H1 (cell line): ENCODE results near the gene PHRF1. TPM values are rescaled to one million over a fixed set of nuclear protein-coding genes. Genes with fewer than 3 reads are reported as not detected.

Source experiments
- CTCF ChIA-PET: fragments of 300-600 bp; sonication (Branson Sonifier 250); formaldehyde crosslinking; loops from one replicate; lab custom pipeline; 2021; ENCODE audit not compliant: partially characterized antibody; lab: Charles Lee
- POLR2A ChIA-PET: fragments of 300-600 bp; sonication (Branson Sonifier 250); formaldehyde crosslinking; loops from one replicate; lab custom pipeline; 2021; ENCODE audit warnings: inconsistent platforms; ENCODE audit not compliant: partially characterized antibody; lab: Charles Lee
- DNase-seq, 2 experiments: peaks; one replicate each; pipeline versions ENCODE4 v3.0.0 to v3.0.0-alpha.2; 2010 to 2022; ENCODE audit warnings: low spot score in 2 of 2, low read depth in 1 of 2, mixed read lengths in 1 of 2
- FAIRE-seq: peaks from 2 replicates; lab custom pipeline; 2011; peaks lifted over from hg19 to GRCh38; lab: Jason Lieb, UNC
- H2AFZ ChIP-seq: 2 replicates; pipeline ENCODE4 v1.8.1; 2012; ENCODE audit warnings: low read length, inconsistent platforms
- H2AK5ac ChIP-seq: 2 replicates; pipeline ENCODE4 v1.6.1; 2013; ENCODE audit warnings: low read depth, low read length
- H2BK120ac ChIP-seq: replicated peaks from 2 replicates; pipeline ENCODE3; 2013; ENCODE audit warnings: low read depth, low read length, inconsistent platforms
- H2BK12ac ChIP-seq: 2 replicates; pipeline ENCODE4 v1.6.1; 2013; ENCODE audit warnings: low read depth, low read length
- H2BK15ac ChIP-seq: 2 replicates; pipeline ENCODE4 v1.6.1; 2013; ENCODE audit warnings: low read length
- H2BK20ac ChIP-seq: 2 replicates; pipeline ENCODE4 v1.6.1; 2013; ENCODE audit warnings: low read length
- H2BK5ac ChIP-seq: 2 replicates; pipeline ENCODE4 v1.6.1; 2013; ENCODE audit warnings: low read depth, low read length
- H3K14ac ChIP-seq: 2 replicates; pipeline ENCODE4 v1.6.1; 2013; ENCODE audit warnings: inconsistent platforms; ENCODE audit not compliant: insufficient read length
- H3K18ac ChIP-seq: 2 replicates; pipeline ENCODE4 v1.6.1; 2013; ENCODE audit warnings: low read length; ENCODE audit errors: extremely low read depth
- H3K23ac ChIP-seq: 2 replicates; pipeline ENCODE4 v1.6.1; 2013; ENCODE audit warnings: inconsistent platforms; ENCODE audit not compliant: insufficient read length
- H3K23me2 ChIP-seq: 2 replicates; pipeline ENCODE4 v1.6.1; 2013; ENCODE audit warnings: low read depth, low read length
- H3K27ac ChIP-seq: 2 replicates; pipeline ENCODE4 v1.6.1; 2011; ENCODE audit warnings: low read depth, low read length, inconsistent platforms
- H3K27me3 ChIP-seq, 4 experiments: replicated peaks in 1 of 4; 1 replicate in 1 of 4; 2 replicates in 3 of 4; pipeline versions ENCODE4 v1.6.1 to v1.8.1; 2011 to 2013; ENCODE audit warnings: low read length in 3 of 4, mild to moderate bottlenecking in 3 of 4, inconsistent platforms in 2 of 4, mixed read lengths in 2 of 4, moderate library complexity in 1 of 4; ENCODE audit not compliant: control insufficient read depth in 3 of 4, insufficient read depth in 3 of 4; ENCODE audit errors: extremely low read depth in 1 of 4
- H3K36me3 ChIP-seq, 4 experiments: 2 replicates each; pipeline versions ENCODE4 v1.6.1 to v1.8.1; 2011 to 2013; ENCODE audit warnings: mild to moderate bottlenecking in 4 of 4, low read length in 3 of 4, moderate library complexity in 2 of 4, control low read depth in 1 of 4, inconsistent platforms in 1 of 4; ENCODE audit not compliant: insufficient read depth in 4 of 4, control insufficient read depth in 2 of 4
- H3K4ac ChIP-seq: replicated peaks from 2 replicates; pipeline ENCODE3; 2013; ENCODE audit warnings: low read length, low read depth, mixed read lengths, inconsistent platforms; ENCODE audit not compliant: insufficient read length
- H3K4me1 ChIP-seq, 4 experiments: replicated peaks in 1 of 4; 1 replicate in 1 of 4; 2 replicates in 3 of 4; pipeline versions ENCODE4 v1.6.1 to v1.8.1; 2011 to 2013; ENCODE audit warnings: low read length in 3 of 4, inconsistent platforms in 2 of 4, mixed read lengths in 1 of 4; ENCODE audit not compliant: insufficient read depth in 4 of 4, control insufficient read depth in 3 of 4
- H3K4me2 ChIP-seq, 2 experiments: 2 replicates each; pipeline versions ENCODE4 v1.6.1 to v1.8.1; 2011 to 2013; ENCODE audit warnings: low read depth in 2 of 2, low read length in 2 of 2, control low read depth in 1 of 2, inconsistent platforms in 1 of 2, mild to moderate bottlenecking in 1 of 2; ENCODE audit not compliant: insufficient read depth in 1 of 2
- H3K4me3 ChIP-seq, 4 experiments: fragments of 200-600, 300-600 bp in 1 of 4; sonication (generic), shearing (Covaris generic), sonication (Bioruptor Twin) in 1 of 4; 2 replicates each; pipeline versions ENCODE4 v1.5.1 to v1.8.1; 2011 to 2016; ENCODE audit warnings: low read length in 4 of 4, low read depth in 3 of 4, control low read depth in 2 of 4, inconsistent platforms in 2 of 4, mild to moderate bottlenecking in 2 of 4, mixed read lengths in 1 of 4, moderate library complexity in 1 of 4; ENCODE audit not compliant: insufficient read depth in 2 of 4; ENCODE audit errors: extremely low read depth in 1 of 4
- H3K56ac ChIP-seq: replicated peaks from 2 replicates; pipeline ENCODE3; 2013; ENCODE audit warnings: low read depth, mild to moderate bottlenecking, mixed read lengths, low read length, inconsistent platforms; ENCODE audit not compliant: insufficient read length
- H3K79me1 ChIP-seq: 2 replicates; pipeline ENCODE4 v1.6.1; 2013; ENCODE audit warnings: low read depth, low read length, control low read depth
- H3K79me2 ChIP-seq, 2 experiments: 2 replicates each; pipeline versions ENCODE4 v1.6.1 to v1.8.1; 2012 to 2013; ENCODE audit warnings: low read length in 2 of 2, mild to moderate bottlenecking in 2 of 2, inconsistent platforms in 1 of 2; ENCODE audit not compliant: insufficient read depth in 2 of 2, control insufficient read depth in 1 of 2
- H3K9ac ChIP-seq, 4 experiments: replicated peaks in 1 of 4; 1 replicate in 1 of 4; 2 replicates in 3 of 4; pipeline versions ENCODE4 v1.6.1 to v1.8.1; 2011 to 2013; ENCODE audit warnings: low read depth in 3 of 4, low read length in 3 of 4, control low read depth in 2 of 4, mild to moderate bottlenecking in 2 of 4, moderate library complexity in 2 of 4, inconsistent platforms in 1 of 4; ENCODE audit errors: extremely low read depth in 1 of 4
- H3K9me3 ChIP-seq, 2 experiments: 2 replicates each; pipeline versions ENCODE4 v1.6.1 to v1.8.1; 2012 to 2013; ENCODE audit warnings: mild to moderate bottlenecking in 2 of 2, moderate library complexity in 2 of 2, control low read depth in 1 of 2, inconsistent platforms in 1 of 2, low read depth in 1 of 2, low read length in 1 of 2, mixed read lengths in 1 of 2; ENCODE audit not compliant: insufficient read depth in 2 of 2
- H4K20me1 ChIP-seq, 2 experiments: replicated peaks in 1 of 2; 2 replicates each; pipeline versions ENCODE3 to v1.8.1; 2011 to 2013; ENCODE audit warnings: inconsistent platforms in 2 of 2, low read length in 2 of 2, mild to moderate bottlenecking in 1 of 2; ENCODE audit not compliant: insufficient read depth in 2 of 2, control insufficient read depth in 1 of 2
- H4K5ac ChIP-seq: 2 replicates; pipeline ENCODE4 v1.6.1; 2013; ENCODE audit warnings: low read length, low read depth, mixed read lengths, inconsistent platforms; ENCODE audit not compliant: insufficient read length
- H4K8ac ChIP-seq: 2 replicates; pipeline ENCODE4 v1.8.0; 2013; ENCODE audit warnings: mild to moderate bottlenecking, moderate library complexity, low read length, inconsistent platforms; ENCODE audit not compliant: insufficient read depth; ENCODE audit errors: extremely low read depth
- H4K91ac ChIP-seq: replicated peaks from 2 replicates; pipeline ENCODE3; 2013; ENCODE audit warnings: low read length, mixed read lengths, inconsistent platforms; ENCODE audit not compliant: insufficient read length
- FOSL1 ChIP-seq: IDR thresholded peaks from 2 replicates; pipeline ENCODE4 v1.6.1; 2011; ENCODE audit warnings: mild to moderate bottlenecking, low read depth, low read length, moderate library complexity; ENCODE audit not compliant: insufficient read depth
- HDAC6 ChIP-seq: IDR thresholded peaks from one replicate; pipeline ENCODE4 v1.7.1; 2012; ENCODE audit warnings: low read depth, mild to moderate bottlenecking, inconsistent platforms, low read length, moderate library complexity
- POU5F1 ChIP-seq: IDR thresholded peaks from 2 replicates; pipeline ENCODE4 v1.6.1; 2011; ENCODE audit warnings: low read depth, mild to moderate bottlenecking, low read length, moderate library complexity
- SRF ChIP-seq: IDR thresholded peaks from 2 replicates; pipeline ENCODE4 v1.6.1; 2011; ENCODE audit warnings: mild to moderate bottlenecking, low read depth, low read length, moderate library complexity
- TCF12 ChIP-seq: IDR thresholded peaks from 2 replicates; pipeline ENCODE4 v1.6.1; 2011; ENCODE audit warnings: low read depth, mild to moderate bottlenecking, low read length
- WGBS, 2 experiments: shearing (Covaris generic) in 1 of 2; methylation state at CpG; one replicate each; pipeline versions ENCODE4 v1.1.6 to v1.1.7; 2013 to 2015; ENCODE audit warnings: low lambda C conversion rate in 2 of 2, mixed read lengths in 2 of 2, inconsistent platforms in 1 of 2, low coverage in 1 of 2, missing lambda C conversion rate in 1 of 2; ENCODE audit not compliant: insufficient replicate concordance in 2 of 2, insufficient coverage in 1 of 2, insufficient read length in 1 of 2; ENCODE audit errors: extremely low coverage in 1 of 2, missing lambda C conversion rate in 1 of 2; 5-methylcytosine and 5-hydroxymethylcytosine counted together
- polyA plus RNA-seq, 7 experiments: library from polyadenylated mRNA; depleted of rRNA in 3 of 7; stranded (reverse) in 5 of 7; unstranded in 2 of 7; fragments of >200 nt in 5 of 7; fragments of 200-250 nt in 2 of 7; gene quantifications; 1 replicate in 5 of 7; 2 replicates in 1 of 7; 4 replicates in 1 of 7; pipeline versions ENCODE4 v1.2.1 to v1.2.3, GENCODE V29; 2011 to 2013; ENCODE audit warnings: missing spikeins in 2 of 7, mixed read lengths in 2 of 7
- total RNA-seq: library from RNA; stranded (reverse); fragmentation: NEBNext Ultra II Directional; extraction: Animal tissue kit (Norgen Biotek cat#: 25700); gene quantifications from 2 replicates; pipeline ENCODE4 v1.2.1, GENCODE V29; 2021

PHRF1 gene
- total and polyA plus RNA-seq, 2 of the 8 experiments (the other 6 are each of a cell fraction or from before 2014, with no cell fraction given), result 13.4 to 37.3 TPM

GRCh38 chr11:578276-579035 is 2.2 kb downstream of the PHRF1 start:
- Histone ChIP-seq H3K18ac (no peak overlapping the region), H3K27ac (no peak overlapping the region), H3K79me2 (peaks cover 38 to 54% of the 10 kb centered on the region in 2 experiments), H3K23ac (no peak overlapping the region), H3K4me1 (peaks cover 4 to 17% (median 11%) of the 10 kb centered on the region in 4 experiments), H3K27me3 (peaks cover 8 to 15% (median 13%) of the 10 kb centered on the region in 4 experiments), H3K79me1 (peaks cover 23% of the 10 kb centered on the region), H3K23me2 (peaks cover 15% of the 10 kb centered on the region), H3K4ac (no peak overlapping the region), H2AFZ (no peak overlapping the region), H2BK20ac (no peak overlapping the region), H4K5ac (no peak overlapping the region), H3K9ac (peak overlapping the region in 2 of 4 experiments; percentile 7 to 36; a peak in 3 of 7 replicates), H2BK5ac (no peak overlapping the region; the same call in 1 of the 2 replicates), H4K20me1 (peaks cover 37 to 44% of the 10 kb centered on the region in 2 experiments), H4K91ac (no peak overlapping the region), H2BK12ac (no peak overlapping the region), H3K9me3 (no peaks in the 10 kb centered on the region), H4K8ac (no peak overlapping the region), H2AK5ac (no peak overlapping the region), H2BK15ac (no peak overlapping the region), H2BK120ac (no peak overlapping the region), H3K14ac (no peak overlapping the region), H3K4me3 (peak overlapping the region; percentile 87 to 99 (median 88); a peak in 4 of 8 replicates), H3K36me3 (peaks cover 0 to 13% (median 7%) of the 10 kb centered on the region in 4 experiments; a peak in 6 of 8 replicates), H3K4me2 (peak overlapping the region; percentile 91 to 99; a peak in 2 of 4 replicates), H3K56ac (no peak overlapping the region)
- ChIA-PET CTCF (interaction anchor here (0.6 to 2.6 kb wide), 5 partner anchors 12 to 244 kb away, joined by 3 to 11 read pairs (median 6); no protein-coding TSS in a partner anchor), POLR2A (interaction anchor here (0.7 to 2.6 kb wide), 8 partner anchors 10 to 169 kb away, joined by 3 to 9 read pairs (median 4); partner anchors contain the start of genes LMNTD2, RASSF7 and TALDO1)
- no peak for FAIRE-seq
- 94% methylated on average over 19 of the region's 21 CpGs; no CpG with 5 or more reads in 1 of the 2 experiments for WGBS, 2 experiments
- TF ChIP-seq SRF, result no peak
- TF ChIP-seq TCF12, result no peak
- TF ChIP-seq POU5F1, result no peak
- no peak for TF ChIP-seq HDAC6
- no peak for TF ChIP-seq FOSL1
- no peak for DNase-seq
